IgD-negative memory B cell (primary cell): ENCODE data around the gene DVL2. TPM values are rescaled to one million over a fixed set of nuclear protein-coding genes. Genes with fewer than 3 reads are reported as not detected.

ENCODE experiments used
- H3K27ac Mint-ChIP-seq, 3 donors: one replicate each; pipeline ENCODE4 v1.8.0; 2020 to 2022; ENCODE audit warnings: mild to moderate bottlenecking in 3 of 3, mixed read lengths in 3 of 3, moderate library complexity in 1 of 3
- H3K27me3 Mint-ChIP-seq: one replicate; pipeline ENCODE4 v1.8.0; 2021; ENCODE audit warnings: mixed read lengths
- H3K36me3 Mint-ChIP-seq: one replicate; pipeline ENCODE4 v1.8.0; 2020; ENCODE audit warnings: mild to moderate bottlenecking, mixed read lengths
- H3K4me1 Mint-ChIP-seq, 3 donors: one replicate each; pipeline ENCODE4 v1.8.0; 2020 to 2022; ENCODE audit warnings: mixed read lengths in 3 of 3, mild to moderate bottlenecking in 1 of 3
- H3K4me3 Mint-ChIP-seq, 4 donors: one replicate each; pipeline ENCODE4 v1.8.0; 2020 to 2022; ENCODE audit warnings: mild to moderate bottlenecking in 4 of 4, mixed read lengths in 4 of 4, moderate library complexity in 3 of 4
- H3K9me3 Mint-ChIP-seq, 3 donors: one replicate each; pipeline ENCODE4 v1.8.0; 2020 to 2021; ENCODE audit warnings: mixed read lengths in 3 of 3, mild to moderate bottlenecking in 1 of 3
- polyA plus RNA-seq: library from polyadenylated mRNA; unstranded; fragments of 300-500 nt; fragmentation: Illumina TruSeq; gene quantifications from one replicate; pipeline ENCODE4 v1.2.3, GENCODE V29; 2021

DVL2 gene
- polyA plus RNA-seq, 1 donor from 2014 or later = 32.3 TPM

- peak overlapping the region in 2 of 4 donors; percentile 12 to 93 for H3K4me3 Mint-ChIP-seq
- H3K4me1 Mint-ChIP-seq = peaks cover 18 to 19% (median 19%) of the 10 kb centered on the region in 3 donors
- H3K27ac Mint-ChIP-seq = peak overlapping the region in 1 of 3 donors; percentile 18
- no peaks in the 10 kb centered on the region for H3K36me3 Mint-ChIP-seq
- H3K9me3 Mint-ChIP-seq = no peaks in the 10 kb centered on the region
- H3K27me3 Mint-ChIP-seq = peaks cover 2% of the 10 kb centered on the region
Measured at GRCh38 chr17:7222093-7222971, 12.0 kb downstream of the DVL2 start.

GRCh38 chr17:7221278-7222092, 12.8 kb downstream of the DVL2 start:
- Mint-ChIP-seq H3K4me3 (peak overlapping the region; percentile 13 to 96 (median 93)), H3K9me3 (no peaks in the 10 kb centered on the region), H3K27ac (peak overlapping the region in 1 of 3 donors; percentile 90), H3K4me1 (peaks cover 18 to 19% (median 19%) of the 10 kb centered on the region in 3 donors), H3K27me3 (peaks cover 4% of the 10 kb centered on the region), H3K36me3 (no peaks in the 10 kb centered on the region)

- peaks cover 4% of the 10 kb centered on the region for H3K27me3 Mint-ChIP-seq
- H3K4me1 Mint-ChIP-seq = peaks cover 19% of the 10 kb centered on the region in 3 donors
- H3K27ac Mint-ChIP-seq = peak overlapping the region; percentile 90 to 95 (median 91)
- no peaks in the 10 kb centered on the region for H3K9me3 Mint-ChIP-seq
- no peaks in the 10 kb centered on the region for H3K36me3 Mint-ChIP-seq
- peak overlapping the region; percentile 93 to 98 (median 94) for H3K4me3 Mint-ChIP-seq
Measured at GRCh38 chr17:7220593-7221277, 13.6 kb downstream of the DVL2 start.

GRCh38 chr17:7219812-7220592, 14.3 kb downstream of the DVL2 start, which contains the start of the genes ACADVL and DLG4:
Gene ACADVL (plus strand): TSS chr17:7219938. CDS start chr17:7219985, 47 bp downstream.
Gene DLG4 (minus strand): TSS chr17:7219836.
- H3K4me3 Mint-ChIP-seq = peak within 1 kb of the TSS; percentile 93 to 98 (median 94)
- H3K27me3 Mint-ChIP-seq = peaks cover 4% of the 10 kb centered on the region
- H3K27ac Mint-ChIP-seq = peak within 1 kb of the TSS; percentile 90 to 96 (median 91)
- peaks cover 19 to 23% (median 21%) of the 10 kb centered on the region in 3 donors for H3K4me1 Mint-ChIP-seq
- H3K9me3 Mint-ChIP-seq = no peaks in the 10 kb centered on the region
- H3K36me3 Mint-ChIP-seq = no peaks in the 10 kb centered on the region

GRCh38 chr17:7219229-7219811, 15.0 kb downstream of the DVL2 start:
- Mint-ChIP-seq H3K4me1 (peaks cover 19 to 29% (median 25%) of the 10 kb centered on the region in 3 donors), H3K9me3 (no peaks in the 10 kb centered on the region), H3K4me3 (peak overlapping the region; percentile 93 to 98 (median 94)), H3K27ac (peak overlapping the region; percentile 90 to 96 (median 91)), H3K36me3 (no peaks in the 10 kb centered on the region), H3K27me3 (peaks cover 4% of the 10 kb centered on the region)

GRCh38 chr17:7218758-7219157, 15.6 kb downstream of the DVL2 start:
- Mint-ChIP-seq H3K4me1 (peaks cover 23 to 33% (median 30%) of the 10 kb centered on the region in 3 donors), H3K36me3 (no peaks in the 10 kb centered on the region), H3K4me3 (peak overlapping the region in 2 of 4 donors; percentile 93 to 96), H3K27ac (peak overlapping the region; percentile 86 to 91 (median 90)), H3K27me3 (peaks cover 7% of the 10 kb centered on the region), H3K9me3 (no peaks in the 10 kb centered on the region)

GRCh38 chr17:7218166-7218565, 16.2 kb downstream of the DVL2 start:
- H3K27ac Mint-ChIP-seq = peak overlapping the region in 1 of 3 donors; percentile 57
- no peaks in the 10 kb centered on the region for H3K36me3 Mint-ChIP-seq
- peak overlapping the region in 3 of 4 donors; percentile 70 to 93 (median 71) for H3K4me3 Mint-ChIP-seq
- peaks cover 7% of the 10 kb centered on the region for H3K27me3 Mint-ChIP-seq
- H3K9me3 Mint-ChIP-seq = no peaks in the 10 kb centered on the region
- peaks cover 26 to 36% (median 35%) of the 10 kb centered on the region in 3 donors for H3K4me1 Mint-ChIP-seq

- peaks cover 28 to 36% (median 35%) of the 10 kb centered on the region in 3 donors for H3K4me1 Mint-ChIP-seq
- no peaks in the 10 kb centered on the region for H3K9me3 Mint-ChIP-seq
- H3K36me3 Mint-ChIP-seq = no peaks in the 10 kb centered on the region
- H3K27me3 Mint-ChIP-seq = peaks cover 7% of the 10 kb centered on the region
- H3K27ac Mint-ChIP-seq = peak overlapping the region in 2 of 3 donors; percentile 71 to 73
- H3K4me3 Mint-ChIP-seq = peak overlapping the region in 3 of 4 donors; percentile 70 to 93 (median 71)
Measured at GRCh38 chr17:7217113-7217987, 17.0 kb downstream of the DVL2 start.

GRCh38 chr17:7216242-7217112, 17.8 kb downstream of the DVL2 start:
- H3K4me3 Mint-ChIP-seq = peak overlapping the region in 2 of 4 donors; percentile 37 to 77
- H3K4me1 Mint-ChIP-seq = peaks cover 31 to 40% (median 35%) of the 10 kb centered on the region in 3 donors
- no peaks in the 10 kb centered on the region for H3K36me3 Mint-ChIP-seq
- peaks cover 9% of the 10 kb centered on the region for H3K27me3 Mint-ChIP-seq
- H3K27ac Mint-ChIP-seq = peak overlapping the region in 2 of 3 donors; percentile 71 to 73
- no peaks in the 10 kb centered on the region for H3K9me3 Mint-ChIP-seq

- H3K4me1 Mint-ChIP-seq = peaks cover 24 to 36% (median 33%) of the 10 kb centered on the region in 3 donors
- H3K36me3 Mint-ChIP-seq = no peaks in the 10 kb centered on the region
- no peaks in the 10 kb centered on the region for H3K9me3 Mint-ChIP-seq
- H3K27ac Mint-ChIP-seq = peak overlapping the region in 1 of 3 donors; percentile 71
- peak overlapping the region in 1 of 4 donors; percentile 37 for H3K4me3 Mint-ChIP-seq
- peaks cover 9% of the 10 kb centered on the region for H3K27me3 Mint-ChIP-seq
Measured at GRCh38 chr17:7215652-7216180, 18.6 kb downstream of the DVL2 start.

GRCh38 chr17:7215136-7215638, 19.1 kb downstream of the DVL2 start:
- Mint-ChIP-seq H3K4me3 (peak overlapping the region; percentile 92 to 96 (median 94)), H3K27ac (peak overlapping the region; percentile 98 to 99 (median 98)), H3K27me3 (peaks cover 9% of the 10 kb centered on the region), H3K4me1 (peaks cover 19 to 36% (median 28%) of the 10 kb centered on the region in 3 donors), H3K9me3 (no peaks in the 10 kb centered on the region), H3K36me3 (no peaks in the 10 kb centered on the region)
